SW 1271 (cell line): ENCODE results near the gene CCDC63.
"Not testable (repeated sequence)": the region's sequence is repeated elsewhere in the genome, so short reads cannot be mapped to it uniquely, and the experiment has no call there.

Experiments used
- DNase-seq, 2 experiments: peaks; one replicate each; lab custom pipeline; 2025; lab: John Stamatoyannopoulos, UW

Gene CCDC63

DNA sequence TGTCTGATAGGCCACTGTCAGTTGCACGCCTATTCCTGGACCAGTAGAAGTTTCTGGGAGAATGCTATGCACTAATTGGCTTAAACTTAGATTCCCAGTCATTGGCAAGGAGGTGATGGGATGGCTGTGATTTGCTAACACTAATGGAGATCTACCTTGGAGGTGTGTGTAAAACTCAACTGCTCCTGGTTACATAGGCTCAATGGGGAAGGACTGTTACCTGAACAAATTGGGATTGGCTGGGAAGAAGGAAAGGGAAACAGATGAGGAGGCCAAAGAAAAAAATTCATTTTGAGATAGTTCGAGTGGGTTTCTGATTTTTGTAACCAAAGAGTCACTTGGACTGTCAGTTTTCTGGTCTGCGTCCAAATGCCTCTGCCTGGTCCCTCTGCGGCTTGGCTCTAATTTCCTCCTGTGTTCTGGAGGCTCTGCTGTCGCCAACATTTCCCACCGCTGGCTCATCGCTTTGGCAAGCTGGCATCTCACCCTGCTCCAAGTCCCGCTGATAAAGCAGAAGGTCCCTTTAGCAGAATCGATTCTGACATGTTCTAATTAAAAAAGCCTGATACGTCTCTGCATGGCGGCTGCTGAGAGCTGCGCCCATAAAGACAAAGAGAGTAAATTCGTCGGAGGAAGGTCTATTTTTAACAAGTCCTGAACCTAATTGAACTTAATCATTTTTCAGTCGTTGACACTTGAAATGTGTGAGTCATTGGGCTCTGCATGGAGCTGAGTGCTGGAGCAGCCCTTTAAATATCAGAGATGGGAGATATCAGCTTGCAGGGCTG is 2.0 kb upstream of the CCDC63 start:
- no peak for DNase-seq

DNA sequence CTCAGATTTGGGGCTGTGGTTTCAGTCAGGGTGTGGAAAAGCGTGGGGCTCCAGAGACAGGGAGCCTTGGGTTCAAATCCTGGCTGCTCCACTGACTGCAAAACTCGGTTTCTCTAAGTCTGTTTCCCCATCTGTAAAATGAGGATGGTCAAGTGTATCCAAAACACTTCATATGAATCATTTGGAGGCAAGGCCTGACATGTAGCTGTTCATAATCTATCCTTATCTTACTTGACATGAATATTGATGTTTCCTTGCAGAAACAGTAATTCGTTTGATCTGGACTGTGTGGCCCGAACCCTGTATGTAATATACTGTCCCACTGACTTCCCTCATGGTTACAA is 1.5 kb upstream of the CCDC63 start:
- DNase-seq = no peak

DNA sequence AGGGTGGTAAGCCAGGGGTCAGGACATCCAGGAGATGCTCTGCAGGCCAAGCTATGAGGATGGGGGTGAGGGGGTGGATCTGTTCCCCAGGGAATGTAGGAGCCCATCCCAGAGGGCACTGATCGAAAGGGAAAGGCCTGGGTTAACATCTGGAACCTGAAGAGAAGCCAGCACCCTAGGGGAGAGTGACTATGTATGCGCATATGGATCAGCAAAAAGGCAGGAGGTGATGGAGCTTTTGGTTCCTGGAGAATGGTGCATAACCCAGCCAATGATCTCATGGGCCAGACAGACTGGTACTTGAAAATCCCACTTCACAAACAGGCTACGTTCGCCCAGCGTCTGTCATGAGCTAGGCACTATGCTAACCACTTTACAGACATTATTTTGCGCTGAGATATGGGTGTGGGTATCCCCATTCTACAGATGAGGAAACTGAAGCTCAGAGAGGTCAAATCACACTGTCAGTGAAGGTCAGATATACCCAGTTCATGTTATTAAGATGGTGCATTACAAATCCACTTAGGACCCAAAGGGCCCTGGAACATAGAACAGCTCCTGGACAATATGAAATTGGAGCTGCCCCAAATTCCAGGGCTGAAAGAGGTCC is 1.6 kb downstream of the CCDC63 start:
- no peak for DNase-seq

DNA sequence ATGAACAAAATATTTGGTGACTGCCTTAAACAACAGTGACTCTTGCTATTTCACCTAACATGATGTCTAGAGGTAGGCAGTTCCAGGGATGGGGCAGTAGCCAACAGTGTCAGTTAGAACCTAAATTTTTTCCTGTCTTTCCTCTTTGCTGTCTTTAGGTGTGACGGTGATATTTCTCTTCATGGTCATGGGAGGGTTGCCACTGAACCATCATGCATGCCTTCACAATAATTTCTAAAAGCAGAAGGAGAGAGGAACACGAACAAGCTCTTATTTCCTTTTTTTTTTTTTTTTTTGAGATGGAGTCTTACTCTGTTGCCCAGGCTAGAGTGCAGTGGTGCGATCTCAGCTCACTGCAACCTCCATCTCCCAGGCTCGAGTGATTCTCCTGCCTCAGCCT is 2.4 kb downstream of the CCDC63 start:
- no peak for DNase-seq

DNA sequence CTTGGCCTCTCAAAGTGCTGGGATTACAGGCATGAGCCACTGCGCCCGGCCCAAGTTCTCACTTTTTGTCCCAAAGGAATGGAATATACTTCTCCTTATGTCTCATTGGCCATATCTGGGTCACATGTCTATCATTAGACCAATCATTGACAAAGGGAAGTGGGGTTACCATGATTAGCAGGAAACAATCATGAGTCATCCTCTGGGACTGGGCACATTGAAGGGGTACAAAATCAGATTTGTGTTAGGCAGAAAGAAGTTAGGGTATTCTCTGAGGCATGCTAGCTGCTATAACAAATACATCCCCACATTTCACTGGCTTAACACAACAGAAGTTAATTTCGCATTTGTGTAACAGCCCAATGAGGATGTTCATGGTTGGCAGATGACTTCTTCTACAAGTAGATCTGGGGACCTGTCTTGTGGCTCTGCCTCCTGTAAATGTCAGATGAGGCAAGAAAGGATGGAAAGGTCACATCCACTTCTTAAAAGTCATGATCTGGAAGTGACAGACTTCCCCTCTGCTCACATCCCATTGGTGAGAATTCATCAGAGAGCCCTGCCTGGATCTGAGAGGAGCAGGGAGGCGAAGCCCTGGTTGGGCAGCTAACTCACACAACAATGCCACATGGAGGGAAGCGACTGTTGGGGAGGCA is 3.1 kb downstream of the CCDC63 start:
- no peak for DNase-seq

DNA sequence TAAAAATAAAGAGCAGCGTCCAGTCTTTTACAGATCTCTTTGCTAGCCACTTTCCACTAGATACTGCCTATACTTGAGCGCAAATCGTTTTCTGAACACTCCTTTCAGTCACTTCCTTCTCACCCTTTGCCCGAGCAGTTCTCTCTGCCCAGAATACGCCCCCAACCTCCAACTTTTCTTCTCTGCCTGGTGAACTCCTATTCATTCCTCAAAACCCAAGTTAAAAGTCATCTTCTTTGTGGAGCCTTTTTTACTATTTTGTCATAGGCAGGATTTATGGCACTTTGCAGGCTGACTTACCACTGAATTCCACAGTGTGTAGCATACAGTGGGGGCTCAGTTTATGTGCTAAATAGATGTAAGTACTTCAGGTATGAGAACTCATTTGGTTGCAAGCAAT is 4.0 kb downstream of the CCDC63 start:
- no peak for DNase-seq

DNA sequence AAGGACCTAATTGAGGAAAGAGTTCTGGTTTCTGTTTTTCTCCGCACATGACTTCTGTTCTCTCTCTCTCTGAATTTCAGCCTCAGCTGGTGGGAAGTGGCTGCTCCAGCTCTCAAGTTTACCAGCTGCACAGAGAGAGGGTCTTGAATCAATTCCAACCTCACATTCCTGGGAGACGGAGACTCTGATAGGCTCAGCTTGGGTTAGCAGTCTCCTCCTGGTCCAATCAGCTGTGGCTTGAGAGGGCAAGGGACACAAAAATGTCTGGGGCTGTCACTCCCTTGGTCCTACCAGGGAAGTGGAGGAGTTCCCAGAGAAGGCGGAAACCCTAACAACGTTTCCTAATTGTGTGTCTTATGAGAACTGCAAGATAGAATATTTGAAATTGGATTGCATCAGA is 7.0 kb downstream of the CCDC63 start:
- DNase-seq = no peak

DNA sequence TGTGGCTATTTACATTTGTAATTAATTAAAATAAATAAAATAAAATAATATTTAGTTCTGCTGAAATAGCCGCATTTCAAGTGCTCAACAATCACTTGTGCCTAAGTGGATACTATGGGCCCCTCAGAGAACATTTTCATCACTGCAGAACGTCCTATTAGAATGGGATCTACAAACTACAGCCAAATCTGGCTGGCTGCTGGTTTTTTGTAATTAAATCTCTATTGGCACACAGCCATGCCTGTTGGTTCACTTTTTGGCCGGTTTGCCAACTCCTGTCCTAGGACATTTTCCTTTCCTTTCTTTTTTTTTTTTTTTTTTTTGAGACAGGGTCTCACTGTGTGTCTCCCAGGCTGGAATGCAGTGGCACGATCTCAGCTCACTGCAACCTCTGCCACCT is 9.8 kb downstream of the CCDC63 start:
- DNase-seq = no peak

DNA sequence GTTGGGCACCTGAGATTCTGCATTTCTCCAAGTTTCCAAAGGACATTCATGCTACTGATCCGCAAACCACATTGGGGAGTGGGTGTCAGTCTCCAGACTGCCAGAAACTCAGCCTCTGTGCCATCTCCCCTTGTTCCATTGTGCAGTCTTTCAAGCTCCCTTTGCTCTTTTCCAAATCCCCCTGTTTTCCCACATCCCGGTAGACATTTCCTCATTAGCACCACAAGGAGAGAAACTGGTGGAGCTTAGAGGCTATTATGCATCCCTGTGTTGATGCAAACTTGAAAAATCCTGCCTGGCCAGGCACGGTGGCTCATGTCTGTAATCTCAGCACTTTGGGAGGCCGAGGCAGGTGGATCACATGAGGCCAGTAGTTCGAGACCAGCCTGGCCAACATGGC is 10.7 kb downstream of the CCDC63 start:
- DNase-seq = no peak

DNA sequence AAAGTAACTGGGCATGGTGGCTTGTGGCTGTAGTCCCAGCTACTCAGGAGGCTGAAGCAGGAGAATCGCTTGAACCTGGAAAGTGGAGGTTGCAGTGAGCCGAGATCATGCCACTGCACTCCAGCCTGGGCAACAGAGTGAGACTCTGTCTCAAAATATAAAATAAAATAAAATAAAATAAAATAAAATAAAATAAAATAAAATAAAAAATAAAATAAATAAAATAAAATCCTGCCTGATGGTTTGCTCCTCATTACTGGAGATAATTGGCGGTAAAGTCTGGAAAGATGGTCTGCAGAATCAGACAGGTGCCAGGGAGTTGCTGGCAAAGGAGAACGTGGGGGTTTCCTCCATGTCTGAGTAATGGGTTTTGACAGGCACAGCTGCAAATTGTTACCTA is 11.2 kb downstream of the CCDC63 start:
- DNase-seq = not testable (repeated sequence)

DNA sequence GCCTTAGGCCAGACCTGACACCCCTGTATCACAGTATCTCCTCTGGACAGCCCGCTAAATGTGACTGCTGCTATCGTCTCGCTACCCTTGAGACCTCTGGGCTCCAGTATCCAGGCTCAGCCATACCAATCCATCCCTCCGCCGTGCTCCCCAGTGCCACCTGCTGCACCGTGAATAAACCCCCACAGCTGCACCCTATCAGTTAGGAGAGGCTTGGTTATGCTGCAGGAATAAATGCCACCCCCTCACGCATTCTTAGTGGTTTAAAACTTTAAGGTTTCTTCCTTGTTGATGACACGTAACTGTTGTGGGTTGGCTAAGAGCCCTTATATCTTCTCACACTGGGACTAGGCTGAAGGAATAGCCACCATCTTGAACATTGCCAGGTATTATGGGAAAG is 12.1 kb downstream of the CCDC63 start:
- DNase-seq = no peak

DNA sequence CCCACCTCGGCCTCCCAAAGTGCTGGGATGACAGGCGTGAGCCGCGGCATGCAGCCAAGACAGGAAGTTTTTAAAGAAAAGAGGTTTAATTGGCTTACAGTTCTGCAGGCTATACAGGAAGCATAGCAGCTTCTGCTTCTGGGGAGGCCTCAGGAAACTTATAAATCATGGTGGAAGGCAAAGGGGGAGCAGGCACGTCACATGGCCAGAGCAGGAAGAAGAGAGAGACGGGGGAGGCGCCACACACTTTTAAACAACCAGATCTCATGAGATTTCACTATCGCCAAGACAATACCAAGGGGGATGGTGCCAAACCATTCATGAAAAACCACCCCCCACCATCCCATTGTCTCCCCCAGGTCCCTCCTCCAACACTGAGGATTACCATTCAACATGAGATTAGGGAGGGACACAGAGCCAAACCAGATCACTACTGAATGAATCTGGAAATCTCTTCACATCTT is 14.1 kb downstream of the CCDC63 start:
- no peak for DNase-seq

DNA sequence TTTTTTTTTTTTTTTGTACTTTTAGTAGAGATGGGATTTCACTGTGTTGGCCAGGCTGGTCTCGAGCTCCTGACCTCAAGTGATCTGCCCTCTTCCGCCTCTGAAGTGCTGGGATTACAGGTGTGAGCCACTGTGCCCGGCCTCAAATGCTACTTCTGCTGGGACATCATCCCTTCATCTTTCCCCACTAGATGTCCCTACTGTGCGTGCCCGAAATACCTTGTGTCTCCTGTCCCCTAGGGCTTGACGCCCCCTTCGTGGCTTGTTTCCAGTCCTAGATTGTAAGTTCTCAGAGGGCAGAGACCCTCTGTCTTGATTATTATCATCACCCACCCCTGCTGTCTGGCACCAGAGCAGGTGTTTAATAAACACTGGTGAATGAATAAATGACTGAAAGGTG is 14.9 kb downstream of the CCDC63 start:
- DNase-seq = no peak

DNA sequence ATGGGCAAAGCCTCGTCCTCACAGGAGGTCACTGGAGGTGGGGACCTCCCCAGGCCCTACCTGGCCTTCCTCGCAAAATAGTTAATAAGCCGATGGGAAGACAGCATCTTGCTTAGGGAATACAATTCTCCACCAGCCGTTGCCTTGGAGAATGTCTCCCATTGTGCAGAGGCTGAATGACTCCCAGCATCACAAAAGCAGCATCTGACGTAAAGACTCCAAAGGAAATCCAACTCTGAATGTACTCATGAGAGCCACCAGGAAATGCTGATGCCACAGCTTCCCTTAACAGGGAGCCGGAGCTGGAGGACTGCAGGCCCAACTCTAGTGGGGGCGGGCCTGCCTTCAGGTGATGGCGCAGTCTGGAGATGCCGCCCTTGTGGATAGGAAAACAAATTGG is 15.5 kb downstream of the CCDC63 start:
- no peak for DNase-seq

DNA sequence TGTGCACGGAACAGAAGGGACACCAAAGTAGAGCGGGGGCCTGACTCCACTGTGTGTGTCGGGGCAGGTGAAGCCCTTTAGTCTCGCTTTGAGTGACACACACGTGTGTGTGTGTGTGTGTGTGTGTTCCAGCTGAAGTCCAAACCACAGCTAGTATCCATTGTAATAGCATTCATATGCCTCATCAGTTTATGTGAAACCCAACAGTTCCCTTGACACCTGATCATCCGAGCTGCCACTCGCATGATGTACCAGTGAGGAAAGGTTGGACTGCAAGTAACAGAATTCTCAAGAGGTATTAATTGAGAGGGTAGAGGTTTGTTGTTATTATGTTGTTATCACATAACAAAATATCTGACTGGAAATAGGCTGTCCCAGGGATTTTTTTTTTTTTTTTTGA is 16.4 kb downstream of the CCDC63 start:
- no peak for DNase-seq

DNA sequence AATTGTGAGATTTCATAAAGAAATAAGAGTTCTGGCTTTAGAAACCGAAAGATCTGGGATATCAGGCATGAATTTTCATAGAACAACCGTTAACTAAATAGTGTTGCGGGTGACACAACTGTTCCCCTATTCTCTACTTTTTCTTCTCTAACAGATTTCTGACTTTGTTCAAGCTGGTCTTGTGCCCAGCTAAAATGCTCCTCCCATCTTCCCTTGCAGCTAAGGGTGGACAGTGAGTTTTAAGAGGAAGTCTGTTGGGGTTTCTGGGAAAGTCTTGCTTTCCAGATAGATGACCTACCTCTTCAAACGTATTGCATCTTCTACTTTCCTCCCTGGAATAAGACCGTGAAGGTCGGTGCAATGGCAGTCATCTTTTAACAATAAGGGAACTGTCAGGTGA is 18.7 kb downstream of the CCDC63 start:
- no peak for DNase-seq

DNA sequence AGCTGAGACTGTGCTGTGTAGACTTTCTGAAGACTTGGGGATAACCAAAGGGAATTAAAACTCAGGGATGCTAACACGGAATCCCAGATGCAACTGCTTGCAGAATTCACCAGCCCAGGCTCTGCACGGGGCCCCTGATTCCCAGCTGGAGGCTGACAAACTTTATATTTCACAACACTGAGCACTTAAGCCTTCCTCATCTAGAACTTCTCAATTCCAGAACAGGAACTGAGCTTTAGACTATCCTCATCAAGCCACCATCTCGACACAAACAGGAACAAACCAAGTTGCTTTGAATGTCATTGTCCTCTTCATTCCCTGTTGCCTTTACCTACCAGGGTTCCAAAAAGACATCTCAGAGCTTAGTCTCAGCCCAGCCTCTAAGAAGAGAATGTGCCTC is 22.2 kb downstream of the CCDC63 start:
- no peak for DNase-seq

DNA sequence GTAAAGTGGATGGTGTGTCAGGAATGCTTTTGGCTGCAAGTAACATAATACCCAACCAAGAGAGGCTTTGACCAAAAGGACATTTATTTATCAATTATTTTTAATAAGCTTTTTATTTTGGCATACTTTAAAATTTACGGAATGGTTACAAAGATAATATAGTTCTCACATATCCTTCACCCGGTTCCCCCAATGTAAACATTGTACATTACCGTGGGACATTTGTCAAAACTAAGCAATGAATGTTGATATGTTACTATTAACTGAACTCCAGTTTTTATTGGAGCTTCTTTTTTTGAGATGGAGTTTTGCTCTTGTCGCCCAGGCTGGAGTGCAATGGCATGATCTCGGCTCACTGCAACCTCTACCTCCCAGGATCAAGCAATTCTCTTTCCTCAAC is 23.0 kb downstream of the CCDC63 start:
- no peak for DNase-seq

DNA sequence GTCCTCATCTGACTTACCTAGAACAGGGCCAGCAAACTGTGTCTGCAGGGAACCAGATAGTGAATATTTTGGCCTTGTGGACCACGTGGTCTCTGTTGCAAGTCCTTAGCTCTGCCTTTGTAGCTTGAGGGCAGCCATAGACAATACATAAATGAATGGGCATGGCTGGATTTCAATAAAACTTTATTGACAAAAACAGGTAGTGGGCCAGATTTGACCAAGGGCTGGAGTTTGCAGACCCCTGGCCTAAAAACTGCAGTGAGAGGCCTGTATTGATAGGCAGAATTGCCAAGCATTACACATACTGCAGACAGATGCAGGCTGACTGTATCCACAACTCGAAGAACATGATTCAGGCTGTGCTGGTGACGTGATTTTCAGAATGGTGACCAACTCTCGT is 25.3 kb downstream of the CCDC63 start:
- no peak for DNase-seq

DNA sequence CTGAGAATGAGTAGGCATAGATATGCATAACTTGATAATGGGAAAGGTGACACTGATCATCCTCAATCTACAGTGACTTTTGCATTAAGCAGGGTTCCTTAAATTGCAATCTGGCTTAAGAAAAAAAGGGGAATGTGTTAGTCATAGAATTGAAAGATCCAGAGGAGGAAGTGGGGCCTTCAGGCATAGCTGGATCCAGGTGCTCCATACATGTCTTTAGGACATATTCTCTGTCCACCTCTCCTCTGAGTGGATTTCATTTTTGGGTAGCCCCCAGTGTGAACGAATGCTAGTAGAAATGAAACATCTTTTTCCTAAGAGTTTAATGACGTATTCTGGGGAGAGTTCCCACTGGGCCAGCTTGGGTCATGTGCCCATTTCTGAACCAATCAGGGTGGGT is 27.6 kb downstream of the CCDC63 start:
- DNase-seq = no peak

DNA sequence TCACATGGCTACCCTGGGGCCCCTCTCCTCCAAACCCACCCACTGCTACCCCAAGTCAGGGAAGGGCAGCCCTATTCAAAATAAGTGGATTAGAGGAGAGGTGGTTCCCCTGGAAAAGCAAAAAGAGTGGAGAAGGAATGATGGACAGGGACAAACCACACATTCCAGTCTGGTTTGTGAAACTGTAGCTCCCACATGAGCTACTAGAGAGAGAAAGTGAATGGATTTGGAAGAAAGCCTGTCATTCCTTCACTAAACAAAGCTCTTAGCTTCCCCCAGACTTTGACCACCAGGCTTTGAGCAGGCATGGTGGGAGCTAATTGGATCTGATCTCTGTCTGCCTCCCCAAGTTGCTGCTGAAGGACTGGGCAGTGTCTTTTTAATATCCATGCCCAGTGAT is 28.0 kb downstream of the CCDC63 start:
- no peak for DNase-seq

DNA sequence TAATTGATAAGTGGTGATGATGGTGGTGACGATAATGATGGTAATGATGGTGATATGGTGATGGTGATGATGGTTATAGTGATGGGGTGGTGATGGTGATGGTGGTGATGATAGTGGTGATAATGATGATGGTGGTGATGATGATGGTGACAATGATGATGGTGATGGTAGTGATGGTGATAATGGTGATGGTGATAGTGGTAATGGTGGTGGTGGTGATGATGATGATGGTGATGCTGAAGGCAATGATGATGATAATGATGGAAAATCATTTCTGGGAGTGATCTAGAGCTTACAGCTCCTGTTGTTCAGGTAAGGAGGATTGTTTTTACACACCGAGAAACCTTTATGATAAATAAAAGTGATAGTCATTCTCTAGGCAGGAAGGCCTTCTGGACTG is 33.9 kb downstream of the CCDC63 start:
- no peak for DNase-seq

DNA sequence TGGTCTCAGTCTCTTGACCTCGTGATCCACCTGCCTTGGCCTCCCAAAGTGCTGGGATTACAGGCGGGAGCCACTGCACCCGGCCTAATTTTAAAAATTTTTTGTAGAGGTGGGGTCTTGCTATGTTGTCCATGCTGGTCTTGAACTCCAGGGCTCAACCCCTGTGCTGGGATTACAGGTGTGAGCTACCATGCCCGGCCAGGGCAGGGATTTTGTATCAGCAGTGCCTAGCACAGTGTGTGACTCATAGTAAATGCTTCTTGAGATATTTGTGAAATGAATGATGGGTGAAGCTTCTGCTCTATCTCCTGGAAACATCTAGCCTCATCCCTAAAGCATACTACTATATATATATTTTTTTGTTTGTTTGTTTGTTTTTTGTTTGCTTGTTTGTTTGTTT is 36.5 kb downstream of the CCDC63 start:
- no peak for DNase-seq
